ENCODE data around the gene PRRC2B. TPM values are rescaled to one million over a fixed set of nuclear protein-coding genes. Genes with fewer than 3 reads are reported as not detected.

PRRC2B gene
- total and polyA plus RNA-seq, 2 of the 8 experiments (the other 6 are each of a cell fraction or from before 2014, with no cell fraction given): 37.3 to 249 TPM

GRCh38 chr9:131505012-131505411 lies 111.1 kb downstream of the PRRC2B start:
- H3K4me2 ChIP-seq (ENCODE audit: insufficient read depth in 1 of 2, low read depth in 2 of 2, low read length in 2 of 2): no peak overlapping the region
- H2BK15ac ChIP-seq (ENCODE audit: low read length): no peak overlapping the region
- peaks cover 5% of the 10 kb centered on the region for H3K23me2 ChIP-seq (ENCODE audit: low read depth, low read length)
- no peak overlapping the region for H2AFZ ChIP-seq (ENCODE audit: low read length)
- 0 out of 2 replicates have a peak, but pooled peaks cover 2% of the 10 kb centered on the region for H3K79me1 ChIP-seq (ENCODE audit: low read depth, low read length)
- no peak overlapping the region for H2BK5ac ChIP-seq (ENCODE audit: low read depth, low read length)
- H2BK20ac ChIP-seq (ENCODE audit: low read length): no peak overlapping the region
- no peak overlapping the region for H4K8ac ChIP-seq (ENCODE audit: extremely low read depth, insufficient read depth, low read length)
- no peak overlapping the region for H2AK5ac ChIP-seq (ENCODE audit: low read depth, low read length)
- CTCF ChIA-PET (ENCODE audit: partially characterized antibody): interaction anchor here (1.5 kb wide), 1 partner anchor 15 kb away, joined by 4 read pairs; no protein-coding TSS in a partner anchor
- no peak overlapping the region for H4K91ac ChIP-seq (replicated peaks; ENCODE audit: insufficient read length, low read length)
- H3K9me3 ChIP-seq (ENCODE audit: insufficient read depth in 2 of 2, low read depth in 1 of 2, low read length in 1 of 2): no peaks in the 10 kb centered on the region
- H3K4me3 ChIP-seq (ENCODE audit: extremely low read depth in 1 of 4, insufficient read depth in 2 of 4, low read depth in 3 of 4, low read length in 4 of 4): no peak overlapping the region
- no peak overlapping the region for H2BK12ac ChIP-seq (ENCODE audit: low read depth, low read length)
- H3K9ac ChIP-seq (replicated peaks in 1 of 4; ENCODE audit: extremely low read depth in 1 of 4, low read depth in 3 of 4, low read length in 3 of 4): no peak overlapping the region
- H2BK120ac ChIP-seq (replicated peaks; ENCODE audit: low read depth, low read length): no peak overlapping the region
- peaks cover 1 to 7% of the 10 kb centered on the region in 2 experiments for H4K20me1 ChIP-seq (replicated peaks in 1 of 2; ENCODE audit: control insufficient read depth in 1 of 2, insufficient read depth in 2 of 2, low read length in 2 of 2)
- H3K79me2 ChIP-seq (ENCODE audit: control insufficient read depth in 1 of 2, insufficient read depth in 2 of 2, low read length in 2 of 2): no peaks in the 10 kb centered on the region; a peak in 1 of 4 replicates
- H3K18ac ChIP-seq (ENCODE audit: extremely low read depth, low read length): no peak overlapping the region
- H3K36me3 ChIP-seq (ENCODE audit: control insufficient read depth in 2 of 4, insufficient read depth in 4 of 4, low read length in 3 of 4): peaks cover 2 to 12% (median 5%) of the 10 kb centered on the region in 4 experiments; a peak in 4 of 8 replicates
- no peak for DNase-seq (ENCODE audit: low read depth in 1 of 2, low spot score in 2 of 2)
- no peak for FAIRE-seq
- no peak overlapping the region for H3K56ac ChIP-seq (replicated peaks; ENCODE audit: insufficient read length, low read depth, low read length)
- POLR2A ChIA-PET (ENCODE audit: partially characterized antibody): no interaction called here
- H3K23ac ChIP-seq (ENCODE audit: insufficient read length): no peak overlapping the region
- H4K5ac ChIP-seq (ENCODE audit: insufficient read length, low read depth, low read length): no peak overlapping the region
- peaks cover 0 to 8% (median 0%) of the 10 kb centered on the region in 4 experiments; a peak in 2 of 7 replicates for H3K27me3 ChIP-seq (replicated peaks in 1 of 4; ENCODE audit: control insufficient read depth in 3 of 4, extremely low read depth in 1 of 4, insufficient read depth in 3 of 4, low read length in 3 of 4)
- H3K4me1 ChIP-seq (replicated peaks in 1 of 4; ENCODE audit: control insufficient read depth in 3 of 4, insufficient read depth in 4 of 4, low read length in 3 of 4): peaks cover 0 to 9% (median 5%) of the 10 kb centered on the region in 4 experiments; a peak in 4 of 7 replicates
- H3K4ac ChIP-seq (replicated peaks; ENCODE audit: insufficient read length, low read depth, low read length): no peak overlapping the region
- WGBS, 2 experiments (ENCODE audit: extremely low coverage in 1 of 2, insufficient coverage in 1 of 2, insufficient read length in 1 of 2, insufficient replicate concordance in 2 of 2, low coverage in 1 of 2, low lambda C conversion rate in 2 of 2, missing lambda C conversion rate in 1 of 2): 94% methylated on average over 8 of the region's 8 CpGs; no CpG with 5 or more reads in 1 of the 2 experiments
- no peak overlapping the region for H3K27ac ChIP-seq (ENCODE audit: low read depth, low read length)
- no peak overlapping the region for H3K14ac ChIP-seq (ENCODE audit: insufficient read length)

Data from H1 (cell line).